ENCODE data around the gene FTH1. TPM values are rescaled to one million over a fixed set of nuclear protein-coding genes. Genes with fewer than 3 reads are reported as not detected.

Gene FTH1
- total and polyA plus RNA-seq, 2 donors (not counting 1 experiment from before 2014, with no cell fraction given) = 2,219 to 2,789 TPM

GRCh38 chr11:61917334-61918109, 49.9 kb downstream of the FTH1 start, which contains the start of gene RAB3IL1:
TSS of gene RAB3IL1 (minus strand) at chr11:61917566. CDS start at chr11:61917367, 199 bp downstream.
- H3K79me2 ChIP-seq (ENCODE audit: control insufficient read depth, insufficient read depth, low read length) = no peaks in the 10 kb centered on the region
- peak within 1 kb of the TSS; percentile 57 for H3K9ac ChIP-seq (ENCODE audit: insufficient read depth, low read length)
- peaks cover 5% of the 10 kb centered on the region for H3K4me1 ChIP-seq (ENCODE audit: control insufficient read depth, extremely low read depth, insufficient read depth, low read length)
- peak; percentile 18 to 21 for DNase-seq (ENCODE audit: low read depth in 2 of 2)
- H3K9me3 ChIP-seq (ENCODE audit: control insufficient read depth, insufficient read depth, low read depth, low read length) = no peaks in the 10 kb centered on the region
- no peak within 1 kb of the TSS for H3K27ac ChIP-seq (ENCODE audit: insufficient read depth, low read length)
- TF ChIP-seq EZH2 (IDR thresholded peaks at IDR 0.05; ENCODE audit: low read length, missing control alignments) = peak; percentile 14
- TF ChIP-seq CTCF (conservative IDR thresholded peaks at IDR 0.05 in 1 of 2, IDR thresholded peaks at IDR 0.05 in 1 of 2; ENCODE audit: low read depth in 1 of 2, low read length in 2 of 2) = no peak
- peak within 1 kb of the TSS; percentile 21 to 69 (median 42) for H3K4me3 ChIP-seq (replicated peaks in 1 of 4; ENCODE audit: control extremely low read depth in 1 of 4, insufficient read depth in 1 of 4, low read depth in 3 of 4, low read length in 4 of 4)
- peak within 1 kb of the TSS; percentile 59 for H3K4me2 ChIP-seq (ENCODE audit: extremely low read depth, insufficient read depth, low read length)
- H3K36me3 ChIP-seq (ENCODE audit: control insufficient read depth, insufficient read depth, low read length) = no peaks in the 10 kb centered on the region
- no peaks in the 10 kb centered on the region for H4K20me1 ChIP-seq (ENCODE audit: control insufficient read depth, extremely low read depth, insufficient read depth, low read length)
- no peak within 1 kb of the TSS for H2AFZ ChIP-seq (ENCODE audit: low read length)
- peaks cover 8% of the 10 kb centered on the region for H3K27me3 ChIP-seq (ENCODE audit: control insufficient read depth, insufficient read depth, low read length)

- no peak overlapping the region for H2AFZ ChIP-seq (ENCODE audit: low read length)
- TF ChIP-seq EZH2 (IDR thresholded peaks at IDR 0.05; ENCODE audit: low read length, missing control alignments) (no peak), CTCF (conservative IDR thresholded peaks at IDR 0.05 in 1 of 2, IDR thresholded peaks at IDR 0.05 in 1 of 2; ENCODE audit: low read depth in 1 of 2, low read length in 2 of 2) (no peak)
These were observed 50.6 kb downstream of the FTH1 start for GRCh38 chr11:61916737-61917333.

GRCh38 chr11:61914471-61915171, 52.8 kb downstream of the FTH1 start:
- Histone ChIP-seq H3K4me3 (replicated peaks in 1 of 4; ENCODE audit: control extremely low read depth in 1 of 4, insufficient read depth in 1 of 4, low read depth in 3 of 4, low read length in 4 of 4) (no peak overlapping the region), H3K27ac (ENCODE audit: insufficient read depth, low read length) (no peak overlapping the region), H3K27me3 (ENCODE audit: control insufficient read depth, insufficient read depth, low read length) (peaks cover 8% of the 10 kb centered on the region), H3K9me3 (ENCODE audit: control insufficient read depth, insufficient read depth, low read depth, low read length) (no peaks in the 10 kb centered on the region), H3K4me1 (ENCODE audit: control insufficient read depth, extremely low read depth, insufficient read depth, low read length) (peaks cover 5% of the 10 kb centered on the region), H3K36me3 (ENCODE audit: control insufficient read depth, insufficient read depth, low read length) (no peaks in the 10 kb centered on the region), H3K4me2 (ENCODE audit: extremely low read depth, insufficient read depth, low read length) (no peak overlapping the region), H2AFZ (ENCODE audit: low read length) (no peak overlapping the region), H4K20me1 (ENCODE audit: control insufficient read depth, extremely low read depth, insufficient read depth, low read length) (no peaks in the 10 kb centered on the region), H3K79me2 (ENCODE audit: control insufficient read depth, insufficient read depth, low read length) (no peaks in the 10 kb centered on the region), H3K9ac (ENCODE audit: insufficient read depth, low read length) (no peak overlapping the region)
- TF ChIP-seq CTCF (conservative IDR thresholded peaks at IDR 0.05 in 1 of 2, IDR thresholded peaks at IDR 0.05 in 1 of 2; ENCODE audit: low read depth in 1 of 2, low read length in 2 of 2) (no peak), EZH2 (IDR thresholded peaks at IDR 0.05; ENCODE audit: low read length, missing control alignments) (no peak)
- DNase-seq (ENCODE audit: low read depth in 2 of 2) = no peak

More at GRCh38 chr11:61916737-61917333, 50.6 kb downstream of the FTH1 start:
- no peak overlapping the region for H3K27ac ChIP-seq (ENCODE audit: insufficient read depth, low read length)
- no peaks in the 10 kb centered on the region for H4K20me1 ChIP-seq (ENCODE audit: control insufficient read depth, extremely low read depth, insufficient read depth, low read length)
- no peaks in the 10 kb centered on the region for H3K9me3 ChIP-seq (ENCODE audit: control insufficient read depth, insufficient read depth, low read depth, low read length)
- no peaks in the 10 kb centered on the region for H3K79me2 ChIP-seq (ENCODE audit: control insufficient read depth, insufficient read depth, low read length)
- H3K9ac ChIP-seq (ENCODE audit: insufficient read depth, low read length) = peak overlapping the region; percentile 57
- H3K4me1 ChIP-seq (ENCODE audit: control insufficient read depth, extremely low read depth, insufficient read depth, low read length) = peaks cover 5% of the 10 kb centered on the region
- H3K27me3 ChIP-seq (ENCODE audit: control insufficient read depth, insufficient read depth, low read length) = peaks cover 8% of the 10 kb centered on the region
- no peaks in the 10 kb centered on the region for H3K36me3 ChIP-seq (ENCODE audit: control insufficient read depth, insufficient read depth, low read length)
- H3K4me2 ChIP-seq (ENCODE audit: extremely low read depth, insufficient read depth, low read length) = peak overlapping the region; percentile 59
- no peak for DNase-seq (ENCODE audit: low read depth in 2 of 2)
- peak overlapping the region; percentile 21 to 69 (median 37) for H3K4me3 ChIP-seq (replicated peaks in 1 of 4; ENCODE audit: control extremely low read depth in 1 of 4, insufficient read depth in 1 of 4, low read depth in 3 of 4, low read length in 4 of 4)

All from fibroblast of lung (primary cell).